K562 treated with DMSO at 1 percent for 24 hours (cell line): ENCODE measurements around the gene MYLK3. TPM values are rescaled to one million over a fixed set of nuclear protein-coding genes. Genes with fewer than 3 reads are reported as not detected.

ENCODE experiments used
- total RNA-seq: library from RNA; unstranded; fragments of 300-600 nt; gene quantifications from 2 replicates; pipeline ENCODE4 v1.2.3, GENCODE V29; 2022; ENCODE audit warnings: low read depth; ENCODE audit not compliant: insufficient read depth

The MYLK3 gene
- total RNA-seq = 6.6 and 9.1 TPM in 2 replicates

DNA sequence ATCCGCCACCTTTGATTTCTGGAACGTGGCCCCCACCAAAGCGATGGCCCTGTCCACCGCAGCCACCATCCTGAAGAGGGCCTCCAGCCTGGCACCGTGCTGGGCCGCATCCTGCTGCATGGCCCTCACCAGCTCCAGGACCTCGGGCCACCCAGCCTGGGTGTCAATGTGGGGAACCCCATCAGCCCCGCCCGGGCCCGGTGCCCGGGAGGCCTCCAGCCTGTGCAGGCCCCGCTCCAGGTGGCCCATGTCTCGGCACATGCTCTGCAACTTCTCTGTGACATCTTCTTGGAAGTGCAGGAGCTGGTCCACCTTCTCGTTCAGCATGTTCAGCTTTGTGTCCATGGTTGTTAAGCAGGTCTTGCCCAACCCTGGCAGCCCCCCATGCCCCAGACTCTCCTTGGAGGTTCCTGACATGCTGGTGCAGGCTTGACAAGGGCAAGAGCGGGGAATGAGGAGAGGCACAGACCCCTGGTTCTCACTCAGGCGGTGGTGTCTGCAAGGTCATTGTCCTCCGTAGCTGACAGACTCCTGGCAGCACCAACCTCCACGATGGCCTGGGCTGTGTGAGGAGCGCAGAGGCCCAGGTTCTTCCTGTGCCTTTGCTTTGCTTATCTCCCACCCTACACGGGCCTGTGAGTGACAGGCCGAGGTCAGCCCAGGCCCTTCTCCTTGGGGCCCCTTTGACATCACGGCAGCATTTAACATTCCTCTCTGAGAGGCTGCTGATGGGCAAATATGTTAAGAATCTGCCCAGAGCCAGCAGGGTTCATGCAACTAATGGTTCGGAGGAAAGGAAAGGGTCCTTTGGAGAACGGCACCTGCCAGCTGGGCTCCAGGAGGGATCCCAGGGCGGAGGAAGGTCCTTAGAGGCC, at the start of gene MYLK3:
Gene MYLK3, minus strand, starts transcription at position 568 of the 875 bp plus-strand sequence. Its CDS starts 151 bp downstream, at position 417.

DNA sequence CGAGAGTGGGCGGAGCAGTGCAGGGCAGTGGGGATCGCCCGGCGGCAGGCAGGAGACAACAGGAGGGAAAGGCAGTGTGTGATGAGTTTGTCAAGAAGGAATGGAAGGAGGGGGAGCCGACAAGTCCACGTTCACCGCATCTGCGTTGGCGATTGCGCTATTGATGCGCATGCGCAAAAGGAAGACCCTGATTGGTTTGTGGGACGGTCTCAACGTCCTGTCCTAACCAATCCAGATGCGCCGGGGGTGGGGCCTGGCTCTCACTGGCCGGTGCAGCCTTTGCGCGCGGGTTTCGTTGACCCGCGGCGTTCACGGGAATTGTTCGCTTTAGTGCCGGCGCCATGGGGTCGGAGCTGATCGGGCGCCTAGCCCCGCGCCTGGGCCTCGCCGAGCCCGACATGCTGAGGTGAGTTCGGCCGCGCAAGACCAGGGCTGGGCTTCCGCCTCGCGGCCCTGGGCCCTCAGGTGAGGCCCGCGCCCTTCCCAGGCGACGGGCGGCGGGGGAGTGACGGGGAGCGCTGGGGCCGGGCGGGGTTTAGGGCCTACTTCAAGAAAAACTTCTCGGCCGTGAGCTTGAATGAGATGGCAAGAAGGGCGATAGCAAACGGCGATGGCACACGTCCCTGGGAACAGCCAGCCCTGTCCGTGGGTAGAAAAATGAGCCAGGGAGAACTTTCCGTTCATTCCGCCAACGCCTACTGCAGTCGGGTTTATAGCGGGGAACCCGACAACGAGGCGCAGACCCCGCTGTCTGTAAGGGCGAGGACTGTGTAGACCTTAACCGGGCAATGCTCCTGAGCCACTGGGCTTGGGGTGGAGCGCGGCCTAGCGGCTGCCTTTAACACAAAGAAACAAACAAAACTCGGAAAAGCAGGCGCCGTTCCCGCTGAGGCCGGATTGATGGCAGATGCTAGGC, 58.5 kb downstream of the MYLK3 start, which contains the start of gene ORC6:
Gene ORC6, plus strand, starts transcription at position 295 of the 916 bp plus-strand sequence. Its CDS starts 47 bp downstream, at position 342.

DNA sequence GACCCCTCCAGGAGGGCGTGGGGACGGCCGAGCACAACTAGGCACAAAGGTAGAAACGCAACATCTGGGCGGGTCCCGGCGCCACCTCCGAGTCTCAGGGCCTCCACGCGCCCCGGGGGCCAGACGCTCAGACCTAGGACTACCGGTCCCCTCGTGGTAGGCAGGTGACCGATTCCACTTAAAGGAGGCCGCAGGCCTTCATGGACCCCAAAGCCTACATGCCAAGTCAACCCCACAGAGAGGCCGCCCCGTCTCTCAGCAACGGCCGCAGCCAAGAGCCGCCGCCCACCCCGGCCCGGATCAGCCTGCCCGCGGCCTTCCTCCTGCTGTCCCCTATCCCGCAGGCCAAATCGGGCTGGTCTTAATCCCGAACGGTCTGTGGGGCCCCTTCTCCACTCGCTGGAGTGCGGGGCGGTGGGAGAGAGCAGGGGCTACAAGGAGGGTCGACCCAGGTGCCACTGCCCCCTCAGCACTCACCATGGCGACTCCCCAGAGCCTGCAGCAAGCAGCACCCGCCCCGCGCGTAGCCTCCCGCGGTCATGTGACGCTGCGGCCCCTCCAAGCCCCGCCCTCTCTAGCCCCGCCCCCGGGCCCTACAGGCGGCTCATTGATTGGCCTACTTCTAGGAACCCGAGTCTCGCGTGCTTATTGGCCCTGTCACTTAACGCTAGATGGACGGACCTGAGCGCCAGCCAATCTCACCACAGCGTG, 59.3 kb downstream of the MYLK3 start, which contains the start of gene VPS35:
Gene VPS35, minus strand, starts transcription at position 525 of the 711 bp plus-strand sequence. Its CDS starts 45 bp downstream, at position 480.

Other genes starting within 250 kb of the MYLK3 start
- gene SHCBP1, start 127.0 kb downstream of the MYLK3 start, total RNA-seq = 15.4 and 16.3 TPM in 2 replicates
- gene VPS35, start 59.2 kb downstream of the MYLK3 start, total RNA-seq = 57.8 and 78.9 TPM in 2 replicates
- gene ORC6, start 58.7 kb downstream of the MYLK3 start, total RNA-seq = 34.8 and 35.9 TPM in 2 replicates
- 5.7 and 9.2 TPM in 2 replicates for gene C16orf87, start 82.8 kb upstream of the MYLK3 start, total RNA-seq
- 17.9 and 25.6 TPM in 2 replicates for gene GPT2, start 136.0 kb upstream of the MYLK3 start, total RNA-seq
- 35.1 and 36.0 TPM in 2 replicates for gene DNAJA2, start 225.3 kb upstream of the MYLK3 start, total RNA-seq